GM18861 (cell line): ENCODE data around the gene TGFBR3L.
"Not testable (repeated sequence)": the region's sequence is repeated elsewhere in the genome, so short reads cannot be mapped to it uniquely, and the experiment has no call there.

Experiments used
- ATAC-seq: cut with Tn5 transposase; IDR thresholded peaks from one replicate; pipeline ENCODE4 v1.9.1; 2021; ENCODE audit not compliant: unreplicated experiment

Gene TGFBR3L

GRCh38 chr19:7916103-7916954, 1.7 kb downstream of the TGFBR3L start:
- ATAC-seq = no peak

- no peak for ATAC-seq
Measured at GRCh38 chr19:7916955-7917266, 2.3 kb downstream of the TGFBR3L start.

GRCh38 chr19:7917267-7918061, 2.8 kb downstream of the TGFBR3L start:
- no peak for ATAC-seq

- not testable (repeated sequence) for ATAC-seq
Measured at GRCh38 chr19:7918062-7918614, 3.5 kb downstream of the TGFBR3L start.

- no peak for ATAC-seq
Measured at GRCh38 chr19:7918615-7919421, 4.2 kb downstream of the TGFBR3L start.

DNA sequence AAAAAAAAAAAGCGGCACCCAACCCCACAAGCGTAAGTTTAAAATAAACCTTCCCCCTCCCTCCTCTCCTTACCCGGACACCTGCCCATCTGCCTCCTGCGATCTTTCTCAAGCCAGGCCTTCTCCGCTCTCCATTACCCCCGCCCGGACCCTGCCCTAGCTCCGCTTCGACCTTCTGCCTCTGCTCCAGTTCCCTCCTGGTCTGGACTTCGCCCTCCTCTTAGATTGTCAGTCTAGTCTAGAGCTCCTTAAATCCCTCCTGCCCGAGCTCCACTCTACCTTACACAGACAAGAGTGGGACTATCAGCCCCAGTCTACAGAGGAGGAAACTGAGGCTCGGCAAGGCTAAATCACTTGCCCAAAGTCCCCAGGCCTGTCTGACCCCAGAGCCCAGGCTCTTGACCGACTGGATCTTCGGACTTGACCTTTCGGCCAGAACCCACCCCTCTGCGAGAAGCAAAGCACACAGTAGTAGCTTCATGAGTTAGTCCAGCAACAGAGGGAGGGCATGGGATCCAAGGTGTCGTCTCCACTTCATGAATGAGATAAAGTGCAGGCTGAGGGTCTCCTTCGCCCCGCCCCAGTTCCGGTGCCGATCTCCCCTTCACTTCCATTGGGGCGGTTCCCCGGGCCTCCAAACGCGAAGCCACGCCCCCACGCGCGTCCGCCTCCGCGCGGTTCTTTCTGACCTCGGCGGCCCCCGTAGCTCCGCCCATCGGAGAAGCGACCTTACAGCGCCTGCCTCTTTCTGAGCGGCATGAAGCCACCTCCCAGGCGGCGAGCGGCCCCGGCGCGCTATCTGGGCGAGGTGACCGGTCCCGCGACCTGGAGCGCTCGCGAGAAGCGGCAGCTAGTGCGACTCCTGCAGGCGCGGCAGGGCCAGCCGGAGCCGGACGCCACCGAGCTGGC, 5.2 kb downstream of the TGFBR3L start, which contains the start of gene SNAPC2:
SNAPC2 (plus strand) TSS at position 729 of the 909 bp plus-strand sequence; CDS start at position 758, 29 bp downstream.
- ATAC-seq = peak; percentile 54

DNA sequence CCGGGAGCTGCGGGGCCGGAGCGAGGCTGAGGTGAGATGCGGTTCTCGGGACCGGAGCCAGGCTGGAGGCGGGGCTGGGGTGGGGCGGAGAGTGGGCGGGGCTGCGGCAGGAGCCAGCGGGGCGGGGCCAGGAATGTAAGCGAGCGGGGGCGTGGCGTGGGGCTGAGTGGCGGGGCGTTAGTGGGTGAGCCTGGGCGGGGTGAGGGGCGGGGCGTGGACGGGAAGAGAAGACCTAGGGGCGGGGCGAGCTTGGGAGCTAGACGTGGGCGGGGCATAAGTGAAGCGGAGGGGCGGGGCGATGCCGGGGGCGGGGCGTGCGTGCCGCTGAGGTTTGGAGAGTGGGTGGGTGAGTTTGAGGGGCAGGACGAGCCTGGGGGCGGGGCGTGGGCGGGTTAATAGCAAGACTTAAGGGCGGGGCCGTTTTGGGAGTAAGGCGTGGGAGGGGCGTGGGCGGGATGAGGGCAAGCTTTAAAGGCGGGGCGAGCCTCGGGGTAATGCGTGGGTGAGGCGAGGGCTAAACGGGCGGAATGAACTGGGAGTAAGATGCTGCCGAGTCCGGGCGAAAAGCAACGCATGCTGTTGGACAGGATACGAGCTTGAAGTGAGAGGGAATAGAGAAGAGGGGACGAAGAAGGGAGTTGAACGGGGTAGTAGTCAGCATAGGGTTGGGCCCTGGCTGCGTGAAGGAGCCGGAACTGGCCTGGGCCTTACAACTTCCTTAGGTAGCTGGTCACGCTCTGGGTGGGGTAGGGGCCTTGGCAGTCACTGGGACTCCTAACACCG, 6.1 kb downstream of the TGFBR3L start:
- ATAC-seq = peak; percentile 26

DNA sequence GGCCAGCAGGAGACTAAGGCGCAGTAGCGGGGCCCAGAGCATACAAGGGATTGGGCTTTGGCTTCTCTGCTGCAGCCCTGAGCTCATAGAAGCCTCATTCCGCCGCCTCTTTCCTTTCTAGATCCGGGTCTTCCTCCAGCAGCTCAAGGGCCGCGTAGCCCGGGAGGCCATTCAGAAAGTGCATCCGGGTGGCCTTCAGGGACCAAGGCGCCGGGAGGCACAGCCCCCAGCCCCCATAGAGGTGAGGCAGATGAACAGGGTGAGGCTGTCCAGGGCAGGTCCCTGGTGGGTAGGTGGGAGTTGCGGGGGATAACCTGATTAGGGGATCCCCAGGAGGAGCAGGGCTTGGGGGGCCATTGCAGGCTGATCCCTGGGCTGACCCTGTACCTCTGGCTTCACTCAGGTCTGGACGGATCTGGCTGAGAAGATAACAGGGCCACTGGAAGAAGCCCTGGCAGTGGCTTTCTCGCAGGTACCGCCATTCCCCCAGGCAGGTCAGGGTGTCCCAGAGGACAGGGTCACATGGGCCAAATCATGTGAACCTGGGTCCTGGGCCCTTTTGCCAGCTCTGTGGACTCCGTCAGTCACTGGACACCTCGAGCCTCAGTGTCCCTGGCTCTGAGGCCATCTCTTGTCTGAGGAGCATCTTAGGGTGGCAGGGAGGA, 6.8 kb downstream of the TGFBR3L start:
- no peak for ATAC-seq

GRCh38 chr19:7921967-7922835, 7.6 kb downstream of the TGFBR3L start:
- no peak for ATAC-seq

- no peak for ATAC-seq
Measured at GRCh38 chr19:7922836-7923195, 8.2 kb downstream of the TGFBR3L start.

DNA sequence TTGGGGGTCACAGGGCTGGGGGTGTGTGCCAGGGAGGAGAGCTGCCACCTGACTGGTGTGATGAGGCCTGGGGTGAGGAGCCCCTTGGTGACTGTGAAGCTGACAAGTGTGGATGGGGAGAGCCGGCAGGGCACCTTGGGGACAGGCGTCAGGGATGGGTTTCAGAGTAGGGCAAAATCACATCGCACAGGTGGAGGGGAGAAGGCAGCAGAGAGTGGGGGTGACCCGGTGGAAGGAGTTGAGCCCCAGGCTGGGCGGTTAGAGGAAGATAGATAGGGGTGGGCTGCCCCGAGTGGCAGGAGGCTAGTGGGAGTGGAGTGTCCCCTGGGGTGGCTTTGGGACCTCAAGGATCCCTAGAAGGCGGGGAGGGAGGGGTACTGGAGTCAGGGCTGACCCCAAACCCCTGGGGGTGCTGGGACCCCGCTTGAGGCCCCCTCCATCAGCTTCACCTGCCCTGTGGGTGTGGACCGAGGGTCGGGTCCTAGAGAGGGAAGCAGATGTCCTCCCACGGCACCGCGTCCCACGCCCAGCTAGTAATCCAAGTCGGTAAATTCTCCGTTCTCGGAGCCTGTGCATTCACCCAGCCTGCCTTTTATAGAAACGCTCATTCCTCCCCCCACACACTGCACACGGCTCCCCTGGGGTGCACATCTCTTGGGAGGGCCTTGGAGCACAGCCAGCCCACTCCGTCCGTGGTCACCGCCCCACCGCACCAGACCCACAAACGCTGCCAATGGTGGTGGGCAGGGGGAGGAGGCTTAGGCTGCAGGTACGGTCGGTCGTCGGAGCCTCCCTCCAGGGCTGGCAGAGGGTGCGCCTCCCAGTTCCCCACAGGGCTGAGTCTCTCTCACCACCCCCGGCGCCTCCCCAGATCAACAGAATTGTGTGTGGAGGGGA, 8.9 kb downstream of the TGFBR3L start:
- ATAC-seq = no peak

DNA sequence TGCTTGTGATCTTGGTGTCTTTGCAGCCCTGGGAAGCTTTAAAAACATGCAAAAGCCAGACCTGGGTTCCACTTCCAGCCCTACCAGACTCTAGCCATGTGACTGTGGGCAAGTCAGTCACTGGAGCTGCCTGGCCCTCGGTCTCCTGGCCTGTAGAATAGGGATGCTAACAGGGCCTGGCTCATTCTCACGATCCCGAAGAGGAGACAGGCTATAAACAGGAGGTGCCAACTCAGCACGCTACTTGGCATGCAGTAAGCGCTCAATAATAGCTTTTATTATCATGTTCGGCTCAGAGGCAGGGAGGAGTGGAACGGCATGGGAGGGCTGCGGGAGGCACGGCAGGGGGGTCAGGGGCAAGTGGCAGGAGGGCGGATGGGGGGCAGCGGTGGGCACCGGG, 9.6 kb downstream of the TGFBR3L start:
- ATAC-seq = no peak

DNA sequence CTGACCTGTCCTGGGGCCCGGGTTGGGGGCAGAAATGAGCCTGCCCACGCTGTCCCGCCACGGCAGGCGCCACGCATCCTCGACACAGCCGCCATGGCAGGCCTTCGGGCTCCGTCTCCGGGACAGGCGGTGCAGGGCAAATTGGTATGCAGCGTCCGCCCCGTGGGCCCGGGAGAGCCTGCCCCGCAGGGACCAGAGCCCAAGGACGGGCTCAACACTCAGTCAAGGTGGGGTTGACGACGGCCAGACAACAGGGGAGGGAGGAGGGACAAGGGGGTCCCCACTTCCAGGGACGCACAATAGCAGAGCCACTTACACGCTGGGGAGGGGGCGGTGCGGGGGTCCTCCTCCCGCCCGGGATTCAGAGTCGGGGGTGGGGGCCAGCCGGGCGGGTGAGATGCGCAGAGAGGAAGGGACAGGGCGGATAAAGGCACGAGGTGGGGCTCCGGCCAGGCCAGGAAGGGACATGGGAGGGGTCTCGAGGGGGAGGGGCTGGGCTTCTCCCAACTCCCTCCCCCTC, 10.1 kb downstream of the TGFBR3L start:
- ATAC-seq = no peak

- ATAC-seq = peak; percentile 29
Measured at GRCh38 chr19:7925171-7925851, 10.7 kb downstream of the TGFBR3L start.

- ATAC-seq = no peak
Measured at GRCh38 chr19:7926021-7926726, 11.5 kb downstream of the TGFBR3L start, which contains the start of gene CTXN1. TSS of gene CTXN1 (minus strand) at chr19:7926135. CDS start at chr19:7925538, 597 bp downstream.
